Activated naive CD4-positive, alpha-beta T cell treated with anti-CD3 and anti-CD28 coated beads for 36 hours (primary cell): ENCODE results near the gene BAZ2B. TPM values are rescaled to one million over a fixed set of nuclear protein-coding genes. Genes with fewer than 3 reads are reported as not detected.

Experiments
- CTCF ChIA-PET: fragments of 350-600 bp; sonication (Branson Sonifier 250); formaldehyde crosslinking; loops from one replicate; lab custom pipeline; 2021; ENCODE audit warnings: antibody characterized with exemption; lab: Charles Lee
- DNase-seq: peaks from one replicate; pipeline ENCODE4 v3.0.0-alpha.2; 2020
- H3K27ac Mint-ChIP-seq: one replicate; pipeline ENCODE4 v1.8.0; 2021; ENCODE audit warnings: mild to moderate bottlenecking, mixed read lengths
- H3K27me3 Mint-ChIP-seq: one replicate; pipeline ENCODE4 v1.8.0; 2021; ENCODE audit warnings: low read depth, mixed read lengths
- H3K36me3 Mint-ChIP-seq: one replicate; pipeline ENCODE4 v1.8.0; 2021; ENCODE audit warnings: low read depth, mixed read lengths
- H3K4me1 Mint-ChIP-seq: one replicate; pipeline ENCODE4 v1.8.0; 2021; ENCODE audit warnings: low read depth, mixed read lengths
- H3K4me3 Mint-ChIP-seq: one replicate; pipeline ENCODE4 v1.8.0; 2021; ENCODE audit warnings: mild to moderate bottlenecking, moderate library complexity, mixed read lengths
- H3K9me3 Mint-ChIP-seq: one replicate; pipeline ENCODE4 v1.8.0; 2021; ENCODE audit warnings: mixed read lengths
- intact Hi-C: fragments of 100-400 bp; cut with micrococcal nuclease; formaldehyde crosslinking; loops from one replicate; pipeline ENCODE4 v1.15.1; 2023
- total RNA-seq, 2 experiments: library from RNA; stranded (reverse); gene quantifications; one replicate each; pipeline ENCODE4 v1.2.3, GENCODE V29; 2021

Gene BAZ2B
- total RNA-seq, 2 experiments from 2014 or later = 8.3 to 9.7 TPM

DNA sequence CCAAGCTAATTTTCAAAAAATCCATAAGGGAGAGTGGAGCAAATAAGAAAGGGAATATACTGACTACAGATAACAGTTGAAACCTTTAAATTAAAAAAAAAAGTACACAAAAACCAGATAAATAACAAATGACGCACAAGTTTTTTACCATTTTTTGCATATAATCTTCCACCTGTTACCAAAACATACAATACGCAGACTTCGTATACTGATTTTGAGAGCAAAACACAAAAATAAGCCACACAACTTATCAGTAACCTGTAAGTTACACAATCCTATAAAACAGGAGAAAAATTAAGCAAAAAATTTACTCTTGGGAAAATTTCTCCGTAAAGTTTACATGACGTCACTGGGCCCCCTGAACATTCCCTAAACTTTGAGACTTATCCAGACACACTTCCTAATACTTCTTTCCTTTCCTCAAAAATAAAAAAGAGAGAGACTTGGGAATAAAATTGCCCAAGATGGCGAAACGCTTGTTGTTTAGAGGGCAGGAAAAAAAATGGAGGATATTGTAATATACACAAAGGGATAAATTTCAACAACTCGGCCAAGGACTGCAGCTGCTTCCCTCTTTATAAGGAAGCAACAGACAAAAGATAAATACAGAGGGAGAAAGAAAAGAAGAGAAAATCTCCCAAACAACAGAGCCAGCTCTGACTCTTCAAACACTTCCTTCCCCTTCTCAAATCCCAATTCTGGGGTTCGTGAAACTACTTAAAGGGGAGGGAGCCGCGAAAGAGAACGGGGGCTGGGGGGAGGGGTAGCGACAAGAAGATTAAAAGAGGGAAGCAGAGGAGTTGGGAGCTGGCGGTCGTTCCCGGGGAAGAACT, 1.6 kb downstream of the BAZ2B start:
- Mint-ChIP-seq H3K9me3 (no peaks in the 10 kb centered on the region), H3K36me3 (no peaks in the 10 kb centered on the region), H3K4me1 (peaks cover 6% of the 10 kb centered on the region), H3K27me3 (peaks cover 15% of the 10 kb centered on the region), H3K27ac (no peak overlapping the region), H3K4me3 (peak overlapping the region; percentile 72)
- no peak for DNase-seq
- CTCF ChIA-PET = interaction anchor here (0.6 to 0.7 kb wide), 2 partner anchors 102 to 195 kb away, joined by 3 read pairs; no protein-coding TSS in a partner anchor
- intact Hi-C loops = loop anchor here (1.0 to 2.0 kb wide), 2 partner anchors 98 kb away; partner anchors contain the start of gene MARCHF7

DNA sequence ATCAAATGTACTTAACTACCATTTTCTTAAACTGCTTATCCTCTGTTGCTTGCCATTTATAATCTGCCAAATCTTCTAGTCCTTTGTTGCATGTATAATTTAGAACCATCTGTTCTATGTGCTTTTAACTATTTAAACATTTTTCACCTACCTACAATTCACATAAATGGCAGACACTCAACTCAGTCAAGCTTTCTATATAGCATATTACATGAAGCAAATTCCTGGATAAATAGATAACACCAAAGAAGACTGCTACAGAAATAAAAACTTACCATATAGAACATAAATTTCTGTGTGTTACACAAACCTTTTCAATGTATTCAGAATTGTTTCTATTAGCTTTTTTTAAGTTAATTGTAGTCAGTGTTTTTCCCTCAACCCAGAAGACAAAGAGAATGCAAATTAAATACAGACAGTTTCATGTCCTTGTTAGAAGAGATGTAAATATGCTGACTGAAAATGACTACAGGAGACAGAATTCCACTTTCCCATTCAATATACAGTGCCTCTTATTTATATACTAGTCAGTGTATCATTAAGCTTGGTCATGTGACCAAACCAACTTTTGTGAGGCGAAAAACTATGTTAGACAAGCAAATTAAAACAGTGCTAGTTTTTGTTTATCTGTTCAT, 2.6 kb downstream of the BAZ2B start:
- DNase-seq = no peak
- peaks cover 15% of the 10 kb centered on the region for H3K27me3 Mint-ChIP-seq
- no peak overlapping the region for H3K27ac Mint-ChIP-seq
- H3K9me3 Mint-ChIP-seq = no peaks in the 10 kb centered on the region
- peaks cover 6% of the 10 kb centered on the region for H3K4me1 Mint-ChIP-seq
- intact Hi-C loops = loop anchor here (2.0 kb wide), 1 partner anchor 97 kb away; no protein-coding TSS in a partner anchor
- H3K4me3 Mint-ChIP-seq = no peak overlapping the region
- no peaks in the 10 kb centered on the region for H3K36me3 Mint-ChIP-seq
- CTCF ChIA-PET = no interaction called here

- CTCF ChIA-PET = no interaction called here
- no peak overlapping the region for H3K27ac Mint-ChIP-seq
- no peak for DNase-seq
- H3K4me3 Mint-ChIP-seq = no peak overlapping the region
- no peaks in the 10 kb centered on the region for H3K36me3 Mint-ChIP-seq
- H3K9me3 Mint-ChIP-seq = no peaks in the 10 kb centered on the region
- H3K4me1 Mint-ChIP-seq = peaks cover 6% of the 10 kb centered on the region
- intact Hi-C loops = no loop called here
- H3K27me3 Mint-ChIP-seq = peaks cover 15% of the 10 kb centered on the region
Observed at GRCh38 chr2:159613091-159613490, 3.3 kb downstream of the BAZ2B start.

- no peaks in the 10 kb centered on the region for H3K36me3 Mint-ChIP-seq
- CTCF ChIA-PET = no interaction called here
- no peak overlapping the region for H3K4me3 Mint-ChIP-seq
Observed at GRCh38 chr2:159612255-159612901, 4.0 kb downstream of the BAZ2B start.

DNA sequence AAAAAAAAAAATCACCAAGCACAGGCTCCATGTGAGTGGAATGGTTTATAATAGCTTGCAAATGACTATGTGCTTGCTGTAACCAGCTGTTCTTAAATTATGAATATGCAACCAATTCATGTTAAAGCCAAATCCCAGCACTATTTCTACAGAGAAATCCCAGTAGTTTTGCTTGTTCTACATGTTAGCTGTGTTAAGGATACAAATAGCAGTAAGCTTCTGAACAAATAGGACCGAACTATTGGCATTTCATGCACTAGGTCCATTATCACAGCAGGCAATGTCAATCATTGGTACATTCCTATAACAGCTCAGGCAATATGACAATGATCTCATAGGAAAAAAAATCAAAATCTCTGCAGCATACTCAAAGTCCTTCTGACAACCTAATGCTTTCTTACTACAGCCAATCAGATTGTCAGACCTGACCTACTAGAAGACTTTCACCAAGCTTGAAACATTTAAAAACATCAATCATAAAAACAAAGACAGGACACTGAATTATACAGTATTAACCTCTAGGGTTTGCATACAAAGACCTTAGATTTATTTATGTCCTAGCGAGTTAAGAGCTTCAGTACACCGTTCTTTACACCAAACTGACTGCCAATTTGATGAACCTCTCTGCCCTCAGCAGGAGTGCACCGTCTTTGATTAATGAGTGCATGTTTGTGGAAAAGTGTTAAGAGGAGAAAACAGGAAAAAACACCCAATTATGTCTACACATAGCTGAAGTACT, 6.4 kb downstream of the BAZ2B start:
- Mint-ChIP-seq H3K4me3 (no peak overlapping the region), H3K9me3 (no peaks in the 10 kb centered on the region), H3K4me1 (peaks cover 9% of the 10 kb centered on the region), H3K36me3 (no peaks in the 10 kb centered on the region), H3K27me3 (peaks cover 8% of the 10 kb centered on the region), H3K27ac (no peak overlapping the region)
- intact Hi-C loops = no loop called here
- CTCF ChIA-PET = interaction anchor here (0.6 to 1.2 kb wide), 3 partner anchors 10 to 112 kb away, joined by 3 to 4 read pairs (median 3); no protein-coding TSS in a partner anchor
- no peak for DNase-seq

More at GRCh38 chr2:159612255-159612901, 4.0 kb downstream of the BAZ2B start:
- no peak for DNase-seq
- intact Hi-C loops = no loop called here
- Mint-ChIP-seq H3K4me1 (peaks cover 6% of the 10 kb centered on the region), H3K27ac (no peak overlapping the region), H3K9me3 (no peaks in the 10 kb centered on the region), H3K27me3 (peaks cover 10% of the 10 kb centered on the region)

DNA sequence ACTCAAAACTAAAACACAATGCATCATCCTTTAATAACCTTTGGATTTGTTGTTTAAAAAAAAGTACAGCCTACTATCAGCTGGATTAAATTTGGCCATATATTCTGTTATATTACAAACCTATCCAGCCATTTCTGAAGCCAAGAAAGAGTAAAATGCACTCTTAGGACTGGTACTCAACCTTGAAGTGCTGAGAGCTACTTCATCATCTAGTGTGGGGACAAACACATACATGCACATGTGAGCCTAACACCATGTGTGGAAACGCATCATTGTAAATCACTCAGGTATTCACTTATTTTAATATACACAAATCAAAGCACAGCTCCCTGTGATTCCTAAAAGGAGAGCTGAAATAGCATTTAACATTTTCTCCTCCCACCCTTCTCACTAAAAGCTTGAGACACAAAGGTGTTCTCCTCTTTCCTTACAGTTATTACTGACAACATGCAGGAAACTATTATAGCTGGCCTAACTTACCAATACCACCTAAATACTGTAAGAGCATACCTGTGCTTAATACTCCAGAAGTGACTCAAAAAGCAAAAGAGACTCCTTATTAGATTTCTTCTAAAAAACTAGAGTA, 7.5 kb downstream of the BAZ2B start:
- CTCF ChIA-PET = interaction anchor here (0.6 to 1.2 kb wide), 2 partner anchors 11 to 1697 kb away, joined by 3 to 5 read pairs; no protein-coding TSS in a partner anchor
- Mint-ChIP-seq H3K4me1 (peaks cover 5% of the 10 kb centered on the region), H3K4me3 (no peak overlapping the region), H3K27ac (no peak overlapping the region), H3K36me3 (no peaks in the 10 kb centered on the region), H3K9me3 (no peaks in the 10 kb centered on the region), H3K27me3 (peaks cover 3% of the 10 kb centered on the region)
- intact Hi-C loops = no loop called here
- no peak for DNase-seq

DNA sequence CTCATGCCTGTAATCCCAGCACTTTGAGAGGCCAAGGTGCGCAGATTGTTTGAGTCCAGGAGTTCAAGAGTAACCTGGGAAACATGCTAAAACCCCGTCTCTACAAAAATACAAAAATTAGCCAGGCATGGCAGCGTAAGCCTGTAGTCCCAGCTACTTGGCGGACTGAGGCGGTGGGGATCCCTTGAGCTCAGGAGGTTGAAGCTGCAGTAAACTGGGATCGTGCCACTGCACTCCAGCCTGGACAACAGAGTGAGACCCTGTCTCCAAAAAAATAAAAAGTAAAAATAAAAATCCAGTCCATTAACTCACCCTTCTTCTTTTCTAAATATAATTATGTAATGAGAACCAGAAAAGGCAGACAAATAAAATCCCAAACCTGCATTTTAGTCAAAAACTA, 8.2 kb downstream of the BAZ2B start:
- DNase-seq = no peak
- Mint-ChIP-seq H3K9me3 (no peaks in the 10 kb centered on the region), H3K27ac (no peak overlapping the region), H3K27me3 (peaks cover 3% of the 10 kb centered on the region), H3K4me1 (peaks cover 5% of the 10 kb centered on the region), H3K4me3 (no peak overlapping the region), H3K36me3 (no peaks in the 10 kb centered on the region)
- CTCF ChIA-PET = no interaction called here
- intact Hi-C loops = no loop called here

- no peaks in the 10 kb centered on the region for H3K9me3 Mint-ChIP-seq
Observed at GRCh38 chr2:159606287-159606686, 10.1 kb downstream of the BAZ2B start.

GRCh38 chr2:159605441-159606178, 10.7 kb downstream of the BAZ2B start:
- H3K4me3 Mint-ChIP-seq = no peak overlapping the region
- no peaks in the 10 kb centered on the region for H3K27me3 Mint-ChIP-seq
- intact Hi-C loops = no loop called here
- H3K36me3 Mint-ChIP-seq = no peaks in the 10 kb centered on the region
- H3K27ac Mint-ChIP-seq = no peak overlapping the region
- H3K4me1 Mint-ChIP-seq = peaks cover 8% of the 10 kb centered on the region
- no peak for DNase-seq
- H3K9me3 Mint-ChIP-seq = no peaks in the 10 kb centered on the region
- CTCF ChIA-PET = interaction anchor here (0.7 kb wide), 1 partner anchor 41 kb away, joined by 3 read pairs; no protein-coding TSS in a partner anchor

More at GRCh38 chr2:159606287-159606686, 10.1 kb downstream of the BAZ2B start:
- intact Hi-C loops = no loop called here
- no peaks in the 10 kb centered on the region for H3K27me3 Mint-ChIP-seq
- H3K27ac Mint-ChIP-seq = no peak overlapping the region
- DNase-seq = no peak
- H3K36me3 Mint-ChIP-seq = no peaks in the 10 kb centered on the region
- CTCF ChIA-PET = no interaction called here
- no peak overlapping the region for H3K4me3 Mint-ChIP-seq
- H3K4me1 Mint-ChIP-seq = peaks cover 5% of the 10 kb centered on the region

GRCh38 chr2:159604159-159604558, 12.2 kb downstream of the BAZ2B start:
- intact Hi-C loops = no loop called here
- Mint-ChIP-seq H3K4me1 (peaks cover 11% of the 10 kb centered on the region), H3K36me3 (no peaks in the 10 kb centered on the region), H3K4me3 (no peak overlapping the region), H3K9me3 (no peaks in the 10 kb centered on the region), H3K27me3 (no peaks in the 10 kb centered on the region), H3K27ac (no peak overlapping the region)
- CTCF ChIA-PET = interaction anchor here (0.6 kb wide), 1 partner anchor 218 kb away, joined by 3 read pairs; no protein-coding TSS in a partner anchor
- DNase-seq = no peak

DNA sequence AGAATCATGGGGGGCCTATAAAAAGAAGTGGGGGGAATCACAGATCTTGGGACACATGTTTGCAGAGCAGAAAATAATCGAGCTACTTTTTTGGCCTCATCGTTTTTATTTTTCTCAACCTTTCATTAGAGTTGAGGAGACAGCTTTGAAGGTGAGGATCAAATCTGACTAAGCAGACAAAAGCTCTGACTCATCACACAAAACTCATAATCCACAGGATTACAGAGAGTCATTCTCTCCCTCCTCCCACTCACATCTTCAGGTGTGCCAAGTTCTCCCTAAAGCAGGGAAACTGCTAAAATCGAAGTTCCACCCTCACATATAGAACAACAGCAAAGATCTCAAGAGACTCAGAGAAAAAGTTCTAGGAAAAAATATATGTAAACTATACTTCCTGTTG, 15.6 kb downstream of the BAZ2B start:
- H3K4me1 Mint-ChIP-seq = peaks cover 6% of the 10 kb centered on the region
- CTCF ChIA-PET = no interaction called here
- intact Hi-C loops = no loop called here
- DNase-seq = no peak
- H3K4me3 Mint-ChIP-seq = no peak overlapping the region
- no peaks in the 10 kb centered on the region for H3K9me3 Mint-ChIP-seq
- H3K27me3 Mint-ChIP-seq = no peaks in the 10 kb centered on the region
- no peak overlapping the region for H3K27ac Mint-ChIP-seq
- no peaks in the 10 kb centered on the region for H3K36me3 Mint-ChIP-seq
